GM12873 (cell line): ENCODE measurements around the gene HDGF.

ENCODE experiments used
- TF ChIP-seq, protein P1 (sequence below): IDR thresholded peaks from 2 replicates; pipeline ENCODE4 v1.5.1; 2012; ENCODE audit warnings: low read depth, mild to moderate bottlenecking, moderate library complexity, low read length, control low read depth; ENCODE audit not compliant: insufficient read depth; ENCODE audit errors: missing control alignments

The HDGF gene

DNA sequence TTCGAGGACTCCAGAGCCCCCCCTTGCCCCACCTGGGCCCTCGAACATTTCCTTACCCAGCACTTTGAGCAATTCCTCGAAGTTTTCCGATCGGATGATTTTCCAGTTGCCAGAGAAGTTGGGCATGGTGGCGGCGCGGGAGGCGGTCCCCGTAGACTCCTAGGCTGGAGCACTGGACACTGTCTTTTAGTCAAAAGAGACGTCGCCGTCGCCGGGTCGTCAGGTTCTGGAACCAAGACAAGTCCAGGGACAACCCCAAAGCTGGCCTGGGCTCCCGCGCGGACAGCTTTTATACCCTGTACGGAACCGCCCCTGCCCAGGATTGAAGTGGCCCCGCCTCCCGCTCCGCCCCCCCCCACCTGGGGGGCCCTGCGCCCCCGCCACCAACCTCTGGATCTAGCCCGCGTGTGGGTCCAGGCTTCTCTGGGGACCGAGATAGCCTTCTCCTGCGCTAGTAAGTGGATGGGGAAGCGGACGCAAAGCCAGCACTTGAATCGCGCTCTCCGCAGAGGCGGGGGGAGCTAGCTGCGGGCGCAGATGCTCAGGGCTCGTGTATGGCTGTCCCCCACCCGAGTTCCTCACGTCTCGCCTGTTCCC, 46.1 kb downstream of the HDGF start, which contains the start of gene CRABP2:
CRABP2 (minus strand) TSS at position 263 of the 597 bp plus-strand sequence; CDS start at position 126, 137 bp downstream.
- TF ChIP-seq, protein P1, sequence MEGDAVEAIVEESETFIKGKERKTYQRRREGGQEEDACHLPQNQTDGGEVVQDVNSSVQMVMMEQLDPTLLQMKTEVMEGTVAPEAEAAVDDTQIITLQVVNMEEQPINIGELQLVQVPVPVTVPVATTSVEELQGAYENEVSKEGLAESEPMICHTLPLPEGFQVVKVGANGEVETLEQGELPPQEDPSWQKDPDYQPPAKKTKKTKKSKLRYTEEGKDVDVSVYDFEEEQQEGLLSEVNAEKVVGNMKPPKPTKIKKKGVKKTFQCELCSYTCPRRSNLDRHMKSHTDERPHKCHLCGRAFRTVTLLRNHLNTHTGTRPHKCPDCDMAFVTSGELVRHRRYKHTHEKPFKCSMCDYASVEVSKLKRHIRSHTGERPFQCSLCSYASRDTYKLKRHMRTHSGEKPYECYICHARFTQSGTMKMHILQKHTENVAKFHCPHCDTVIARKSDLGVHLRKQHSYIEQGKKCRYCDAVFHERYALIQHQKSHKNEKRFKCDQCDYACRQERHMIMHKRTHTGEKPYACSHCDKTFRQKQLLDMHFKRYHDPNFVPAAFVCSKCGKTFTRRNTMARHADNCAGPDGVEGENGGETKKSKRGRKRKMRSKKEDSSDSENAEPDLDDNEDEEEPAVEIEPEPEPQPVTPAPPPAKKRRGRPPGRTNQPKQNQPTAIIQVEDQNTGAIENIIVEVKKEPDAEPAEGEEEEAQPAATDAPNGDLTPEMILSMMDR = no peak

DNA sequence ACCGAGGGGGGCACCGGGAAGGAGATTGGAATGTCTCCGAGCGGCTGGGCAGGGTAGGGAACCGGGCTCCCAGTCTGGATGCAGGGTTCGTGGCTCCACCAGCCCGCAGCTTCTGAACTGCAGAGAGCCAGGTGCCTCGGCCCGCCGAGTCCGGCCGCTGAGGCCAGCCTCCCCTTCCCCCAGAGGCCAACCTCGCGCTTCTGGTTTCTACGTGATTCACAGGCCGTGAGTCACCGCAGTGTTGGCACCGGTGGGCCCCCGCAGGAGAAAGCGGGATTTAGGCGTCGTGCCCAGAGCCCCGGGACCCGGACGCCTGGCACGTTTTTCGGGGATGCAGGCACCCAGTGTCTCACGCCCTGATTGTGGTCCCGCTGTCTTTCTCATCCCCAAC, 46.5 kb downstream of the HDGF start:
- TF ChIP-seq, protein P1 = no peak

DNA sequence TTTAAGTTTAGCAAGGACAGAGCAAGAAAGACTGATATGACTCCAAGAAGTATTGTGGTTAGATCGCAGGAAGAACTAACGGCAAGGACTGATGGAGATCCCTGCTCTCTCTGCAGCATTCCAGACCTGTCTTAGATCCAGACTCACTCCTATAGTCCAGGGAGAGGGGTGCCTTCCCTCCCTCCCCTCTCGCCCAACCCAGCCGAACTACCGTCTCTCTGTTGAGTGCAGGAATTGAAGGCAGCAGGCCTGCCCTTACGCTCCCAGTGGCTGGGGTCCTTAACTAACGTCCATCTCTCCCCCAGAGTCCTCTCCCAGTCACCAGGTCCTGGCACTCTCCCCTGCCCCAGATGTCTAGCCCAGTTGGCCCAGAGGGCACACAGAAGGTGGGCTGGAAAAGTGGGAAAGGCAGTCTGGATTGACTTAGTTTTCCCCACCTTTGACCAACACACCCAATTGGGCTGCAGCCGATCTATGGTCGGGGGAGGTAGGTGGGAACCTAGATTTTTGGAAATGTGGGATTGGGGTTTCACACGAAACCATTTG, 47.2 kb downstream of the HDGF start:
- TF ChIP-seq, protein P1 = no peak

DNA sequence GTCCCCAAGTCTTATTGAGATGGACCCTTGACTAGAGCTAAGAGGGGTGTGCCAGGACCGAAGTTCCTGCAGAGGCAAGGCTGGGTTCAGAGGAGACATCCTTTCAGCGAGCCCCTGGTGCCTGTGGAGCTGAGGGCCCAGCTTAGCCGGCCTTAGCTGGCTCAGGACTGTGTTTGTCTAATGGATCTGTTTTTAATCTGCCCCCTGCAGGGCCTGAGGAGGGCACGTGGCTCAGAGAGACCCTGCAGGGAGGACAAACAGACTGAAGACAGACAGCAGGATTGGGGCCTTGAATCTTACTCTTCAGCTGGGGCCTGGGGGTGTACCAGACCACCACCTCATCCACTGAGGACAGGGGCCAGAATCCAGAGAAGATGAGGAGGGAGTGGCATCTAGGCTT, 47.7 kb downstream of the HDGF start:
- TF ChIP-seq, protein P1 = no peak

DNA sequence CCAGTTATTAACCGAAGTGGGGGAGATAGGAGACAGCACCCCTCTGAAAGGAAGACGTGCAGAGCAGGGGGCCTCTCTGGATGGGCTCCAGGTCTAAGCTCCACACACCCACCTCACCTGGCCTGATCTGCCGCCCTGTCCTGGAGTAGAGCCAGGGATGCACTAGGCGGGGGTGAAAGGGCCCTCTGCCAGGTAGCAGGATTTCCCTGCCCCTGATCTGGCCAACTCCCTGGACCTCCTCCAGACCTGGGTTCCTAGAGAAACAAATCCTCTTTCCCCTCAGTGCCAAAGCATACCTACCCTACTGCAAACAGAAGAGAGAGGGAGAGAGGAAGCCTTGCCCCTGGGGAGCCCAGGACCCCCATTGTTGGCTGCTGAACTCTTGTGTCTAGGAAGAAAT, 48.1 kb downstream of the HDGF start:
- TF ChIP-seq, protein P1 = no peak

DNA sequence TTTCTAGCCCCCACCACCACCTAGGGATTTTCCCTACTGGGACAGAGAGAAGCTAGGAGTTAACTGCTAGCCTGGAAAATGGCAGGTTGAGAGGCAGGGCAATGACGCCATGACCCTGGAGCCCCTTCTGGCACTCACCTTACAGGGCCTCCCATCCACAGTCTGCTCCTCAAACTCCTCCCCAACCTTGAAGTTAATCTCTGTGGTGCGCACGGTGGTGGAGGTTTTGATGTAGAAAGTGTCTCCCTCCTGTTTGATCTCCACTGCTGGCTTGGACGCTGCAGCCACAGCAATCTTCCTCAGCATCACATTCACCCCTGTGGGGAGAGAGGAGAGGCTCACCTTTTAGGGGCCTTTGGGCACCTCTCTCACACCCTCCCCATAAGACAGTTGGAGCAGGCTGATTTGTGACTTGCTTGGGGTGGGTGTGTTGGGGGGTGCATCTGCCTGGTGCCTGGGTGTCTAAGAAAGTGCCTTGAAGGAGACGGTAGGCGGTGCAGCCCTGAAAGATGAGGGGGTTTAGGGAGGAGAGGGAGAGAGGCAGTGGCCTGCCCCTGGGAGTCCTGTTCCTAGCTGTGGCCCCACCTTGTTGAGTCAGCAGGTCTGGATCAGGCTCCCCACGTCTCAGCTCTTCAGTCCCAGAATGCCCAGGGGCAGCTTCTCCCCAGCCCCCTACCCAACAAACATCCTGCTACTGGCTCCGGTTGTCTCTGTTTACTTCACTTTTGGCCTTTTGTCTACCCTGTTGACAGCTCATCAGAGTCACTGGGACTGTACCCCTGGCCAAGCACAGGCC, 50.5 kb downstream of the HDGF start:
- TF ChIP-seq, protein P1 = no peak

DNA sequence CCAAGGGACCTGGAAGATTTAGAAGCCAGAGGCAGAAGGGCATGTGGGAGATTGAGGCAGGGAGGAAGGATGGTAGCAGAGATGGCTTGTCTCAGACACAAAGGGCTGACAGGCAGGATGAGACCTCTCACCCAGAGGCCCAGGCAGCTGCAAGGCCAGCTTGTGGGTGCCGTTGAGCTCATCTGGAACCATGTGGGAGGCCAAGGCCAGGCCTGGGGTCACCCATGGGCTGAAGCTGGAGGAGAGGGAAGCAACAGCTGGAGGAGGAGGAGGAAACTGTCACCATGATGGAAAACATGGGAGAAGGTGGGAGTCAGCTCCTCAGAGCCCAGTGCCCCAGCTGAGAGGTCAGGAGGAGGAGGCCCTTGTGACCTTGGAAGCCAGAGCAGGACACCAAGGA, 52.5 kb downstream of the HDGF start:
- TF ChIP-seq, protein P1 = no peak
